Activated T-cell treated with anti-CD3 and anti-CD28 coated beads for 4 hours (primary cell): ENCODE measurements around the gene TMEM150A.
"Not testable (repeated sequence)": the region's sequence is repeated elsewhere in the genome, so short reads cannot be mapped to it uniquely, and the experiment has no call there.

ENCODE experiments used
- DNase-seq: peaks from one replicate; pipeline ENCODE4 v3.0.0-alpha.2; 2020

Gene TMEM150A

GRCh38 chr2:85592299-85592698 is 10.2 kb downstream of the TMEM150A start:
- not testable (repeated sequence) for DNase-seq

- DNase-seq: no peak
Measured at GRCh38 chr2:85591563-85591962, 10.9 kb downstream of the TMEM150A start.

- no peak for DNase-seq
Measured at GRCh38 chr2:85590950-85591349, 11.5 kb downstream of the TMEM150A start.

GRCh38 chr2:85589982-85590791 is 12.3 kb downstream of the TMEM150A start:
- no peak for DNase-seq

- DNase-seq: no peak
Measured at GRCh38 chr2:85589181-85589580, 13.3 kb downstream of the TMEM150A start.

GRCh38 chr2:85588645-85589044 is 13.9 kb downstream of the TMEM150A start:
- DNase-seq: no peak

- no peak for DNase-seq
Measured at GRCh38 chr2:85588236-85588635, 14.3 kb downstream of the TMEM150A start.

GRCh38 chr2:85585781-85586105 is 16.8 kb downstream of the TMEM150A start:
- no peak for DNase-seq

- no peak for DNase-seq
Measured at GRCh38 chr2:85584857-85585780, 17.4 kb downstream of the TMEM150A start.

GRCh38 chr2:85584354-85584856 is 18.1 kb downstream of the TMEM150A start, which contains the start of gene VAMP5:
VAMP5 (plus strand) TSS chr2:85584431; CDS start chr2:85584491, 60 bp downstream.
- DNase-seq: no peak

- DNase-seq: no peak
Measured at GRCh38 chr2:85583667-85584353, 18.7 kb downstream of the TMEM150A start.

GRCh38 chr2:85582492-85582891 is 20.0 kb downstream of the TMEM150A start:
- no peak for DNase-seq

- no peak for DNase-seq
Measured at GRCh38 chr2:85580206-85580605, 22.3 kb downstream of the TMEM150A start.

GRCh38 chr2:85579266-85579935 is 23.1 kb downstream of the TMEM150A start:
- DNase-seq: no peak

- no peak for DNase-seq
Measured at GRCh38 chr2:85578243-85579180, 24.0 kb downstream of the TMEM150A start.

- peak; percentile 41 for DNase-seq
Measured at GRCh38 chr2:85577386-85578242, 24.9 kb downstream of the TMEM150A start, which contains the start of gene VAMP8. VAMP8 (plus strand) TSS chr2:85577586; CDS start chr2:85577647, 61 bp downstream.

GRCh38 chr2:85577063-85577385 is 25.5 kb downstream of the TMEM150A start:
- no peak for DNase-seq

GRCh38 chr2:85575739-85576138 is 26.8 kb downstream of the TMEM150A start:
- DNase-seq: no peak

GRCh38 chr2:85566265-85566664 is 36.2 kb downstream of the TMEM150A start:
- DNase-seq: no peak

- no peak for DNase-seq
Measured at GRCh38 chr2:85564144-85564563, 38.3 kb downstream of the TMEM150A start.
